H9 (cell line): ENCODE measurements around the gene PDLIM7. TPM values are rescaled to one million over a fixed set of nuclear protein-coding genes. Genes with fewer than 3 reads are reported as not detected.

ENCODE experiments used
- DNase-seq: peaks from one replicate; pipeline ENCODE4 v3.0.0-alpha.2; 2017
- H2AFZ ChIP-seq: one replicate; pipeline ENCODE4 v1.6.1; 2013; ENCODE audit warnings: mild to moderate bottlenecking, low read length, control low read depth, moderate library complexity
- H2AK5ac ChIP-seq: 2 replicates; pipeline ENCODE4 v1.6.1; 2013; ENCODE audit warnings: low read length, control low read depth, mixed read lengths; ENCODE audit not compliant: insufficient read length
- H2BK120ac ChIP-seq: one replicate; pipeline ENCODE4 v1.6.1; 2013; ENCODE audit warnings: low read depth, mild to moderate bottlenecking, low read length, control low read depth, inconsistent platforms; ENCODE audit not compliant: poor library complexity, severe bottlenecking
- H2BK12ac ChIP-seq: 2 replicates; pipeline ENCODE4 v1.6.1; 2013; ENCODE audit warnings: low read length, control low read depth, mixed read lengths, low read depth; ENCODE audit not compliant: insufficient read length
- H2BK15ac ChIP-seq: 2 replicates; pipeline ENCODE4 v1.6.1; 2013; ENCODE audit warnings: low read depth, low read length, control low read depth
- H2BK20ac ChIP-seq: one replicate; pipeline ENCODE4 v1.6.1; 2013; ENCODE audit warnings: low read depth, mild to moderate bottlenecking, low read length, control low read depth, inconsistent platforms; ENCODE audit not compliant: poor library complexity, severe bottlenecking
- H2BK5ac ChIP-seq: 2 replicates; pipeline ENCODE4 v1.6.1; 2013; ENCODE audit warnings: low read length, control low read depth, mixed read lengths; ENCODE audit not compliant: insufficient read length
- H3K14ac ChIP-seq: 2 replicates; pipeline ENCODE4 v1.6.1; 2013; ENCODE audit warnings: low read length, control low read depth; ENCODE audit not compliant: insufficient read depth
- H3K18ac ChIP-seq: 2 replicates; pipeline ENCODE4 v1.6.1; 2013; ENCODE audit warnings: low read depth, mild to moderate bottlenecking, mixed read lengths, low read length, control low read depth; ENCODE audit not compliant: insufficient read length
- H3K23ac ChIP-seq: 2 replicates; pipeline ENCODE4 v1.6.1; 2013; ENCODE audit warnings: low read length, control low read depth, mixed read lengths, low read depth; ENCODE audit not compliant: insufficient read length
- H3K23me2 ChIP-seq: 2 replicates; pipeline ENCODE4 v1.6.1; 2013; ENCODE audit warnings: low read depth, mild to moderate bottlenecking, mixed read lengths, low read length, control low read depth; ENCODE audit not compliant: insufficient read length, poor library complexity, severe bottlenecking
- H3K27ac ChIP-seq: 2 replicates; pipeline ENCODE4 v1.5.1; 2013; ENCODE audit warnings: low read length, control low read depth, mixed read lengths, low read depth; ENCODE audit not compliant: insufficient read length
- H3K27me3 ChIP-seq: 2 replicates; pipeline ENCODE4 v1.6.1; 2013; ENCODE audit warnings: low read length, control low read depth, inconsistent platforms; ENCODE audit not compliant: insufficient read depth
- H3K4ac ChIP-seq: 2 replicates; pipeline ENCODE4 v1.6.1; 2013; ENCODE audit warnings: low read depth, mild to moderate bottlenecking, control low read depth, inconsistent platforms, low read length, moderate library complexity
- H3K4me1 ChIP-seq: 2 replicates; pipeline ENCODE4 v1.6.1; 2013; ENCODE audit warnings: low read length, control low read depth, inconsistent platforms; ENCODE audit not compliant: insufficient read depth
- H3K4me2 ChIP-seq: 2 replicates; pipeline ENCODE4 v1.6.1; 2013; ENCODE audit warnings: low read length, control low read depth, mixed read lengths; ENCODE audit not compliant: insufficient read length, insufficient read depth
- H3K56ac ChIP-seq: 2 replicates; pipeline ENCODE4 v1.6.1; 2013; ENCODE audit warnings: low read depth, mild to moderate bottlenecking, mixed read lengths, low read length, control low read depth; ENCODE audit not compliant: insufficient read length
- H3K79me1 ChIP-seq: 2 replicates; pipeline ENCODE4 v1.6.1; 2013; ENCODE audit warnings: low read depth, mild to moderate bottlenecking, moderate library complexity, low read length, control low read depth, inconsistent platforms; ENCODE audit not compliant: insufficient read depth, poor library complexity, severe bottlenecking
- H3K79me2 ChIP-seq: 2 replicates; pipeline ENCODE4 v1.6.1; 2013; ENCODE audit warnings: low read length, control low read depth, inconsistent platforms; ENCODE audit not compliant: insufficient read depth
- H3K9ac ChIP-seq: 2 replicates; pipeline ENCODE4 v1.6.1; 2013; ENCODE audit warnings: low read length, control low read depth, mixed read lengths; ENCODE audit not compliant: insufficient read length; ENCODE audit errors: extremely low read depth
- H3K9me3 ChIP-seq: one replicate; pipeline ENCODE4 v1.6.1; 2013; ENCODE audit warnings: low read depth, low read length, inconsistent platforms; ENCODE audit not compliant: control insufficient read depth
- H3T11ph ChIP-seq: one replicate; pipeline ENCODE4 v1.6.1; 2013; ENCODE audit warnings: mild to moderate bottlenecking, low read length, control low read depth, inconsistent platforms
- H4K20me1 ChIP-seq: one replicate; pipeline ENCODE4 v1.6.1; 2013; ENCODE audit not compliant: control insufficient read depth, insufficient read length, insufficient read depth
- H4K5ac ChIP-seq: 2 replicates; pipeline ENCODE4 v1.6.1; 2013; ENCODE audit warnings: low read depth, mild to moderate bottlenecking, mixed read lengths, low read length, control low read depth; ENCODE audit not compliant: insufficient read length
- H4K8ac ChIP-seq: replicated peaks from 2 replicates; pipeline ENCODE4 v1.6.1; 2013; ENCODE audit warnings: low read length, control low read depth, mixed read lengths, low read depth; ENCODE audit not compliant: insufficient read length
- H4K91ac ChIP-seq: 2 replicates; pipeline ENCODE4 v1.6.1; 2013; ENCODE audit warnings: low read depth, mild to moderate bottlenecking, moderate library complexity, mixed read lengths, low read length, control low read depth; ENCODE audit not compliant: insufficient read length
- H3K27ac Mint-ChIP-seq, 3 experiments: 2 replicates in 2 of 3; 3 replicates in 1 of 3; pipeline ENCODE4 v1.8.0; 2020 to 2021; ENCODE audit warnings: mixed read lengths in 3 of 3, mild to moderate bottlenecking in 1 of 3, moderate library complexity in 1 of 3
- H3K27me3 Mint-ChIP-seq: 2 replicates; pipeline ENCODE4 v1.8.0; 2021; ENCODE audit warnings: low read depth, mild to moderate bottlenecking, moderate library complexity, mixed read lengths
- H3K36me3 Mint-ChIP-seq, 3 experiments: 2 replicates in 2 of 3; 3 replicates in 1 of 3; pipeline ENCODE4 v1.8.0; 2020 to 2021; ENCODE audit warnings: low read depth in 3 of 3, mixed read lengths in 3 of 3; ENCODE audit not compliant: insufficient read depth in 1 of 3
- H3K4me1 Mint-ChIP-seq, 2 experiments: 2 replicates each; pipeline ENCODE4 v1.8.0; 2020; ENCODE audit warnings: mixed read lengths in 2 of 2
- H3K4me3 Mint-ChIP-seq, 2 experiments: 2 replicates in 1 of 2; 3 replicates in 1 of 2; pipeline ENCODE4 v1.8.0; 2020 to 2021; ENCODE audit warnings: mild to moderate bottlenecking in 2 of 2, mixed read lengths in 2 of 2, moderate library complexity in 1 of 2
- H3K9me3 Mint-ChIP-seq, 2 experiments: 2 replicates in 1 of 2; 3 replicates in 1 of 2; pipeline ENCODE4 v1.8.0; 2020; ENCODE audit warnings: mild to moderate bottlenecking in 2 of 2, mixed read lengths in 2 of 2, moderate library complexity in 1 of 2
- WGBS: extraction: QIAGEN DNeasy Blood & Tissue Kit; methylation state at CpG from one replicate; pipeline ENCODE4 v1.1.7; 2013; ENCODE audit warnings: missing lambda C conversion rate, low lambda C conversion rate, mixed read lengths; ENCODE audit not compliant: insufficient read length; ENCODE audit errors: extremely low coverage; 5-methylcytosine and 5-hydroxymethylcytosine counted together
- total RNA-seq: library from RNA; stranded (reverse); gene quantifications from 2 replicates; pipeline ENCODE4 v1.2.1, GENCODE V29; 2021
- TF ChIP-seq, protein P1 (sequence below): fragments of 200-600 bp; sonication (generic); conservative IDR thresholded peaks from 3 replicates; pipeline ENCODE4 v1.8.0; 2021; ENCODE audit warnings: antibody characterized with exemption, mild to moderate bottlenecking

Gene PDLIM7
- total RNA-seq, 1 experiment from 2014 or later, result 137 TPM

DNA sequence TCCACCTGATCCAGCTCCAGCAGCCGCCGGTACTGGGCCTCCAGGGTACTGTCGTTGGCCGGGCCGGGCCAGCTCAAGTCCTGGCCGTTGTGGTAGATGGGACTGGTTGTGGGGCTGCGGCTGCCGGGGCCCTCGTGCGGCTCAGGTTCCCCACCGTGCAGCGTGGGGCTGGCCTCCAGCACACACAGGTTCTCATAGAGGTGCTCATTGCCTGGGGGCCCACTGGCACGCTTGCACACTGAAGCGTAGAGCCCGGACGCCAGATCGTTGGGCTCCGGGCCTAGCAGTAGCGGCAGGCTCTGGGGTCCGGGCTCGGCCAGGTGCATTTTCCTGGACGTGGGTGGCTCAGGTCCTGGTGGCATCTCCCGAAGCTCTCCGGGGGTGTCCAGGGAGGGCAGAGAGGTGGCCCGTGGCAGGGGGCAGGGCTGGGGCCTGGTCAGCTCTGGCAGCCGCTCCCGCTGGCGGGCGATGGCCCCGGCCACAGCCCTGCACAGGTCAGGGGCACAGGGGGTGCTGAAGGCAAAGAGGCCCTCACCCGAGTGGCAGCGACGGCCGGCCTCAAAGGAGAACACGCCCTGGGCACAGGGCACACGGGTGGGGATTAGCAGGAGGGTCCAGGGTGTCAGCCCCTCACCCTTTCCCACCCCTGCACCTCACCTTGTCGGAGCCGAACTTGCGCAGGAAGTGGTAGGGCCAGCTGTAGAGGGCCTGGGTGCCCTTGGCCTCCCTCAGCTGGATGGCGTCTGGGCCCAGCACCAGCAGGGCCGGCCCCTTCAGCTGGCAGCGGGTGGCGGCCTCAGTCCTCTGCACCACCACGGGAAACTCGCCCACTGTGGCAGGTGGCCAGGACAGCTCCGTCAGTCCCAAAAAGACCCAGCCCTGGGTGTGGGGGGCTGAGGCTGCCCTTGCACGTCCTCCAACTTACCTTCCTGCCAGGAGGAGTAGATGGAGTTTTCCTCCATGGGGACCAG lies 7.0 kb upstream of the PDLIM7 start:
- Histone ChIP-seq H4K91ac (no peak overlapping the region), H3K27me3 (no peaks in the 10 kb centered on the region), H4K8ac (no peak overlapping the region), H3K4me2 (no peak overlapping the region), H4K5ac (no peak overlapping the region), H3K4ac (no peak overlapping the region), H2BK15ac (no peak overlapping the region), H3K18ac (no peak overlapping the region), H3T11ph (no peak overlapping the region), H2AFZ (no peak overlapping the region), H3K4me1 (no peaks in the 10 kb centered on the region; the same call in 1 of the 2 replicates), H3K23ac (no peak overlapping the region), H3K9ac (no peak overlapping the region), H2BK120ac (no peak overlapping the region), H3K27ac (no peak overlapping the region), H2BK20ac (no peak overlapping the region), H2AK5ac (no peak overlapping the region), H3K56ac (no peak overlapping the region), H3K79me1 (no peaks in the 10 kb centered on the region), H2BK12ac (no peak overlapping the region), H3K9me3 (no peaks in the 10 kb centered on the region), H3K14ac (no peak overlapping the region; the same call in 1 of the 2 replicates), H4K20me1 (no peaks in the 10 kb centered on the region), H3K23me2 (no peaks in the 10 kb centered on the region), H3K79me2 (no peaks in the 10 kb centered on the region), H2BK5ac (no peak overlapping the region)
- TF ChIP-seq, protein P1, sequence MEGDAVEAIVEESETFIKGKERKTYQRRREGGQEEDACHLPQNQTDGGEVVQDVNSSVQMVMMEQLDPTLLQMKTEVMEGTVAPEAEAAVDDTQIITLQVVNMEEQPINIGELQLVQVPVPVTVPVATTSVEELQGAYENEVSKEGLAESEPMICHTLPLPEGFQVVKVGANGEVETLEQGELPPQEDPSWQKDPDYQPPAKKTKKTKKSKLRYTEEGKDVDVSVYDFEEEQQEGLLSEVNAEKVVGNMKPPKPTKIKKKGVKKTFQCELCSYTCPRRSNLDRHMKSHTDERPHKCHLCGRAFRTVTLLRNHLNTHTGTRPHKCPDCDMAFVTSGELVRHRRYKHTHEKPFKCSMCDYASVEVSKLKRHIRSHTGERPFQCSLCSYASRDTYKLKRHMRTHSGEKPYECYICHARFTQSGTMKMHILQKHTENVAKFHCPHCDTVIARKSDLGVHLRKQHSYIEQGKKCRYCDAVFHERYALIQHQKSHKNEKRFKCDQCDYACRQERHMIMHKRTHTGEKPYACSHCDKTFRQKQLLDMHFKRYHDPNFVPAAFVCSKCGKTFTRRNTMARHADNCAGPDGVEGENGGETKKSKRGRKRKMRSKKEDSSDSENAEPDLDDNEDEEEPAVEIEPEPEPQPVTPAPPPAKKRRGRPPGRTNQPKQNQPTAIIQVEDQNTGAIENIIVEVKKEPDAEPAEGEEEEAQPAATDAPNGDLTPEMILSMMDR, result no peak
- Mint-ChIP-seq H3K36me3 (peaks cover 10 to 17% (median 12%) of the 10 kb centered on the region in 3 experiments; a peak in 6 of 7 replicates), H3K27me3 (peaks cover 13% of the 10 kb centered on the region), H3K27ac (no peak overlapping the region), H3K4me3 (no peak overlapping the region), H3K4me1 (peaks cover 15 to 24% of the 10 kb centered on the region in 2 experiments), H3K9me3 (no peaks in the 10 kb centered on the region)
- WGBS, result no CpG with 5 or more reads among the region's 47 CpGs
- DNase-seq, result no peak
